IMR-90 (cell line): ENCODE data around the gene ADAMTS18. TPM values are rescaled to one million over a fixed set of nuclear protein-coding genes. Genes with fewer than 3 reads are reported as not detected.

Experiments used
- ATAC-seq: fragments of 200-7000 bp; cut with Tn5 transposase; 2 replicates; pipeline ENCODE4 v1.9.1; 2020; ENCODE audit warnings: low read depth, mild to moderate bottlenecking, moderate library complexity
- BruUV-seq: library from RNA; stranded (reverse); fragments of 400-500 nt; replicated peaks from 2 replicates; lab custom pipeline; 2021; lab: Mats Ljungman, UMichigan
- CTCF ChIA-PET: fragments of 300-600 bp; formaldehyde crosslinking; extraction: SDS; loops from one replicate; lab custom pipeline; 2021; ENCODE audit warnings: antibody characterized with exemption; lab: Yijun Ruan, JAX
- POLR2A ChIA-PET: fragments of 300-600 bp; sonication (Branson Sonifier 250); formaldehyde crosslinking; loops from one replicate; lab custom pipeline; 2022; ENCODE audit warnings: antibody characterized with exemption; ENCODE audit not compliant: unreplicated experiment; lab: Charles Lee
- DNase-seq: peaks from one replicate; pipeline ENCODE4 v3.0.0; 2013
- H2AFZ ChIP-seq: replicated peaks from 2 replicates; pipeline ENCODE3; 2013; ENCODE audit warnings: low read length, mild to moderate bottlenecking; ENCODE audit not compliant: poor library complexity
- H2AK5ac ChIP-seq: 2 replicates; pipeline ENCODE4 v1.6.1; 2013; ENCODE audit warnings: low read depth, low read length, inconsistent platforms
- H2AK9ac ChIP-seq: replicated peaks from 2 replicates; pipeline ENCODE3; 2013; ENCODE audit warnings: mild to moderate bottlenecking, low read depth, low read length, moderate library complexity; ENCODE audit not compliant: poor library complexity
- H2BK120ac ChIP-seq: 2 replicates; pipeline ENCODE4 v1.6.1; 2013; ENCODE audit warnings: low read depth, low read length, inconsistent platforms
- H2BK15ac ChIP-seq: 3 replicates; pipeline ENCODE4 v1.6.1; 2013; ENCODE audit warnings: low read depth, low read length, inconsistent platforms
- H2BK20ac ChIP-seq: 2 replicates; pipeline ENCODE4 v1.6.1; 2013; ENCODE audit warnings: low read depth, mild to moderate bottlenecking, inconsistent platforms, low read length, moderate library complexity
- H2BK5ac ChIP-seq: 2 replicates; pipeline ENCODE4 v1.6.1; 2013; ENCODE audit warnings: mild to moderate bottlenecking, low read depth, low read length, inconsistent platforms; ENCODE audit not compliant: poor library complexity, severe bottlenecking
- H3K14ac ChIP-seq: replicated peaks from 2 replicates; pipeline ENCODE4 v1.6.1; 2013; ENCODE audit warnings: low read depth, low read length, inconsistent platforms
- H3K18ac ChIP-seq: 2 replicates; pipeline ENCODE4 v1.6.1; 2013; ENCODE audit warnings: low read depth, low read length, control low read depth
- H3K23ac ChIP-seq: 2 replicates; pipeline ENCODE4 v1.6.1; 2013; ENCODE audit warnings: low read depth, low read length, inconsistent platforms
- H3K27ac ChIP-seq: 2 replicates; pipeline ENCODE4 v1.5.1; 2013; ENCODE audit warnings: mild to moderate bottlenecking, control low read depth, low read length; ENCODE audit not compliant: insufficient read depth
- H3K27me3 ChIP-seq: 2 replicates; pipeline ENCODE4 v1.6.1; 2013; ENCODE audit warnings: low read length; ENCODE audit not compliant: control insufficient read depth, insufficient read depth
- H3K36me3 ChIP-seq: 2 replicates; pipeline ENCODE4 v1.6.1; 2013; ENCODE audit warnings: low read length, mixed read lengths; ENCODE audit not compliant: control insufficient read depth, insufficient read depth
- H3K4ac ChIP-seq: 2 replicates; pipeline ENCODE4 v1.6.1; 2013; ENCODE audit warnings: low read depth, low read length, inconsistent platforms
- H3K4me1 ChIP-seq: 2 replicates; pipeline ENCODE4 v1.6.1; 2013; ENCODE audit warnings: low read length, mixed read lengths; ENCODE audit not compliant: control insufficient read depth, insufficient read depth
- H3K4me2 ChIP-seq: 2 replicates; pipeline ENCODE4 v1.6.1; 2013; ENCODE audit warnings: low read depth, mild to moderate bottlenecking, control low read depth, low read length, moderate library complexity
- H3K4me3 ChIP-seq: 2 replicates; pipeline ENCODE4 v1.5.1; 2013; ENCODE audit warnings: low read depth, mild to moderate bottlenecking, control low read depth, low read length, moderate library complexity; ENCODE audit not compliant: insufficient read depth
- H3K56ac ChIP-seq: 2 replicates; pipeline ENCODE4 v1.6.1; 2013; ENCODE audit warnings: low read length, inconsistent platforms; ENCODE audit not compliant: insufficient read depth; ENCODE audit errors: extremely low read depth
- H3K79me1 ChIP-seq, 2 experiments: 2 replicates each; pipeline ENCODE4 v1.6.1; 2013; ENCODE audit warnings: low read length in 2 of 2, inconsistent platforms in 1 of 2, low read depth in 1 of 2
- H3K9ac ChIP-seq: 2 replicates; pipeline ENCODE4 v1.6.1; 2013; ENCODE audit warnings: low read depth, low read length, control low read depth
- H3K9me1 ChIP-seq: 2 replicates; pipeline ENCODE4 v1.6.1; 2013; ENCODE audit warnings: low read length, inconsistent platforms; ENCODE audit not compliant: insufficient read depth
- H3K9me3 ChIP-seq: 2 replicates; pipeline ENCODE4 v1.6.1; 2013; ENCODE audit warnings: low read length; ENCODE audit not compliant: control insufficient read depth, insufficient read depth
- H4K20me1 ChIP-seq: 2 replicates; pipeline ENCODE4 v1.6.1; 2013; ENCODE audit warnings: low read length, inconsistent platforms; ENCODE audit not compliant: insufficient read depth
- H4K5ac ChIP-seq: 2 replicates; pipeline ENCODE4 v1.6.1; 2013; ENCODE audit warnings: mild to moderate bottlenecking, low read depth, low read length, control low read depth
- H4K8ac ChIP-seq, 2 experiments: 2 replicates each; pipeline ENCODE4 v1.6.1; 2013; ENCODE audit warnings: low read depth in 2 of 2, low read length in 2 of 2, control low read depth in 1 of 2, inconsistent platforms in 1 of 2
- H4K91ac ChIP-seq: 2 replicates; pipeline ENCODE4 v1.6.1; 2013; ENCODE audit warnings: low read depth, low read length, inconsistent platforms; ENCODE audit not compliant: insufficient read depth
- BHLHE40 ChIP-seq: fragments of 150-350 bp; IDR thresholded peaks from 2 replicates; pipeline ENCODE4 v1.6.1; 2016; ENCODE audit warnings: mild to moderate bottlenecking, low read depth, low read length
- CEBPB ChIP-seq: IDR thresholded peaks from 2 replicates; pipeline ENCODE4 v1.6.1; 2012; ENCODE audit warnings: low read depth, low read length, improper control_type of control experiment
- CHD1 ChIP-seq: IDR thresholded peaks from 2 replicates; pipeline ENCODE4 v1.6.1; 2012; ENCODE audit warnings: low read depth, low read length, improper control_type of control experiment
- CTCF ChIP-seq: conservative IDR thresholded peaks from 2 replicates; pipeline ENCODE4 v1.5.1; 2012; ENCODE audit warnings: mild to moderate bottlenecking, low read depth, low read length, improper control_type of control experiment
- FOS ChIP-seq: fragments of 150-350 bp; IDR thresholded peaks from 2 replicates; pipeline ENCODE4 v1.6.1; 2016; ENCODE audit warnings: low read depth, low read length
- MAFK ChIP-seq: IDR thresholded peaks from 2 replicates; pipeline ENCODE4 v1.6.1; 2012; ENCODE audit warnings: low read depth, low read length, improper control_type of control experiment
- MAZ ChIP-seq: IDR thresholded peaks from 2 replicates; pipeline ENCODE4 v1.6.1; 2012; ENCODE audit warnings: low read depth, mild to moderate bottlenecking, low read length, improper control_type of control experiment, moderate library complexity, borderline replicate concordance
- MXI1 ChIP-seq: IDR thresholded peaks from 2 replicates; pipeline ENCODE4 v1.6.1; 2012; ENCODE audit warnings: low read depth, mild to moderate bottlenecking, low read length, moderate library complexity, borderline replicate concordance
- POLR2A ChIP-seq: IDR thresholded peaks from 2 replicates; pipeline ENCODE4 v1.6.1; 2012; ENCODE audit warnings: mild to moderate bottlenecking, low read depth, low read length
- RAD21 ChIP-seq: IDR thresholded peaks from 2 replicates; pipeline ENCODE4 v1.6.1; 2012; ENCODE audit warnings: low read length, improper control_type of control experiment
- RCOR1 ChIP-seq: IDR thresholded peaks from 2 replicates; pipeline ENCODE4 v1.6.1; 2012; ENCODE audit warnings: mild to moderate bottlenecking, low read length, improper control_type of control experiment; ENCODE audit not compliant: insufficient replicate concordance
- SMC3 ChIP-seq: fragments of 150-350 bp; IDR thresholded peaks from 2 replicates; pipeline ENCODE4 v1.6.1; 2016; ENCODE audit warnings: low read depth, mild to moderate bottlenecking, antibody characterized with exemption, low read length, moderate library complexity
- WGBS, 2 experiments: methylation state at CpG; one replicate each; pipeline versions ENCODE4 v1.1.5 to v1.1.7; 2013; ENCODE audit warnings: missing lambda C conversion rate in 2 of 2; ENCODE audit not compliant: insufficient read length in 1 of 2; ENCODE audit errors: extremely low coverage in 2 of 2; 5-methylcytosine and 5-hydroxymethylcytosine counted together
- dilution Hi-C: fragments of 300-500 bp; cut with HindIII; formaldehyde crosslinking; loops from one replicate; pipeline ENCODE4 v1.14.3; 2018; ENCODE audit warnings: low sequenced_read_pairs; ENCODE audit not compliant: unreplicated experiment
- in situ Hi-C: fragments of 300-500 bp; cut with MboI; formaldehyde crosslinking; loops from 3 replicates; pipeline ENCODE4 v1.14.3; 2019; ENCODE audit warnings: low sequenced_read_pairs, inconsistent platforms, mixed read lengths
- intact Hi-C: fragments of 100-400 bp; cut with micrococcal nuclease; formaldehyde crosslinking; loops from 2 replicates; pipeline ENCODE4 v1.10.0; 2022
- polyA plus RNA-seq, 3 experiments: library from polyadenylated mRNA; depleted of rRNA; stranded (reverse); fragments of >200 nt; gene quantifications; 2 replicates each; pipeline ENCODE4 v1.2.3, GENCODE V29; 2012; ENCODE audit warnings: low replicate concordance in 1 of 3
- total RNA-seq: library from RNA; depleted of rRNA; stranded (reverse); fragments of >200 nt; gene quantifications from 2 replicates; pipeline ENCODE4 v1.2.3, GENCODE V29; 2012
- TF ChIP-seq, protein P1 (sequence below): fragments of 150-350 bp; IDR thresholded peaks from 2 replicates; pipeline ENCODE4 v1.6.1; 2017; ENCODE audit warnings: mild to moderate bottlenecking, antibody characterized with exemption, low read length, low read depth

ADAMTS18 gene
- total and polyA plus RNA-seq, 2 of the 4 experiments (the other 2 are of a cell fraction), result not detected

DNA sequence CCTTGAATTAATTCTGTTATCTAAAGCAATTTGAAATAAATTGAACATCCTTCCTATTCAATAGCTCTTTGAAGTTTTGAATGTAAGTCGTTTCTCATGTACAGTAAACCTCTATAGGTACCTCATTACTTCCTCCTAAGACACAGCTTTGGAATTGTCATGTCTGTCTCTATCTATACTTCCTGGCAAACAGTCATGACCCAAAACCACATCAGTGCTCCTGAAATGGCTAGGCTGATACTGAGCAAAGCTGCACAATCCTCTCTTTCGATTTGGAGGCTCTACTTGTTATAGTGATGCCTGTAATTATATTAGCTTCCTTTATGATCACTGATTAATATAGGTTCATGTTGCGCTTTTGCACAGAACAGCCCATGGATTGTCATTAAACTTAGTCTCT, 110.1 kb downstream of the ADAMTS18 start:
- H4K8ac ChIP-seq, result no peak overlapping the region
- H4K5ac ChIP-seq, result no peak overlapping the region
- H3K4me2 ChIP-seq, result no peak overlapping the region
- H3K9me1 ChIP-seq, result no peaks in the 10 kb centered on the region
- no peaks in the 10 kb centered on the region for H4K20me1 ChIP-seq
- no peak overlapping the region for H3K4me3 ChIP-seq
- H3K79me1 ChIP-seq, result no peaks in the 10 kb centered on the region
- no peaks in the 10 kb centered on the region for H3K27me3 ChIP-seq
- ChIA-PET POLR2A (no interaction called here), CTCF (interaction anchor here (0.5 kb wide), 1 partner anchor 261 kb away, joined by 3 read pairs; no protein-coding TSS in a partner anchor)
- H3K27ac ChIP-seq, result no peak overlapping the region
- no peak overlapping the region for H3K14ac ChIP-seq
- ATAC-seq (no peak), DNase-seq (no peak)
- H2AK5ac ChIP-seq, result no peak overlapping the region
- no peak overlapping the region for H2BK120ac ChIP-seq
- no peaks in the 10 kb centered on the region for H3K36me3 ChIP-seq
- no peak overlapping the region for H2BK15ac ChIP-seq
- H3K9me3 ChIP-seq, result no peaks in the 10 kb centered on the region
- intact Hi-C loops, result no loop called here
- no CpG with 5 or more reads among the region's 3 CpGs for WGBS, 2 experiments
- no peak overlapping the region for H2AFZ ChIP-seq
- no peak overlapping the region for H3K23ac ChIP-seq
- no peak overlapping the region for H2BK20ac ChIP-seq
- H3K18ac ChIP-seq, result no peak overlapping the region
- no peak overlapping the region for H4K91ac ChIP-seq
- H3K9ac ChIP-seq, result no peak overlapping the region
- no peak overlapping the region for H3K56ac ChIP-seq
- no peaks in the 10 kb centered on the region for H3K4me1 ChIP-seq
- in situ Hi-C loops, result no loop called here
- H3K4ac ChIP-seq, result no peak overlapping the region
- BruUV-seq, result no TSS peak
- dilution Hi-C loops, result no loop called here
- H2AK9ac ChIP-seq, result no peak overlapping the region
- TF ChIP-seq MXI1 (no peak), CTCF (no peak), FOS (no peak), MAFK (no peak), RAD21 (no peak), RCOR1 (no peak), SMC3 (no peak), CHD1 (no peak), POLR2A (no peak), MAZ (no peak), CEBPB (no peak), BHLHE40 (no peak)
- TF ChIP-seq, protein P1, sequence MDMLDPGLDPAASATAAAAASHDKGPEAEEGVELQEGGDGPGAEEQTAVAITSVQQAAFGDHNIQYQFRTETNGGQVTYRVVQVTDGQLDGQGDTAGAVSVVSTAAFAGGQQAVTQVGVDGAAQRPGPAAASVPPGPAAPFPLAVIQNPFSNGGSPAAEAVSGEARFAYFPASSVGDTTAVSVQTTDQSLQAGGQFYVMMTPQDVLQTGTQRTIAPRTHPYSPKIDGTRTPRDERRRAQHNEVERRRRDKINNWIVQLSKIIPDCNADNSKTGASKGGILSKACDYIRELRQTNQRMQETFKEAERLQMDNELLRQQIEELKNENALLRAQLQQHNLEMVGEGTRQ, result no peak
- H2BK5ac ChIP-seq, result no peak overlapping the region
